Measurements from ENCODE around the gene RAB3A. TPM values are rescaled to one million over a fixed set of nuclear protein-coding genes. Genes with fewer than 3 reads are reported as not detected.

RAB3A gene
- total and polyA plus RNA-seq, 9 of the 15 experiments (the other 6 are each of a cell fraction or from before 2014, with no cell fraction given) = 0.17 to 5.1 (median 0.90) TPM; not detected in 1

GRCh38 chr19:18204394-18205199 is 755 bp upstream of the RAB3A start (continued):
- no peak for TF ChIP-seq ESRRB (CRISPR knock-in tag; IDR thresholded peaks at IDR 0.05; ENCODE audit: borderline replicate concordance)
- TF ChIP-seq CBX2 (IDR thresholded peaks at IDR 0.05; ENCODE audit: insufficient read depth, low read length, poor library complexity, severe bottlenecking) = no peak
- TF ChIP-seq ZFP36 (IDR thresholded peaks at IDR 0.05; ENCODE audit: low read depth, low read length, partially characterized antibody) = no peak
- TF ChIP-seq ERF (CRISPR knock-in tag; IDR thresholded peaks at IDR 0.05) = no peak
- TF ChIP-seq PHF8 (IDR thresholded peaks at IDR 0.05; ENCODE audit: borderline replicate concordance, low read length) = peak; percentile 40; the same call in 1 of the 2 replicates
- no peak for TF ChIP-seq CBFB (CRISPR knock-in tag; IDR thresholded peaks at IDR 0.05)
- TF ChIP-seq OTX1 (CRISPR knock-in tag; IDR thresholded peaks at IDR 0.05) = no peak
- 0 out of 2 replicates have a peak, but pooled peaks have one; percentile 60 for TF ChIP-seq SMAD3 (CRISPR knock-in tag; conservative IDR thresholded peaks at IDR 0.05)
- no peak for TF ChIP-seq SIRT6 (IDR thresholded peaks at IDR 0.05; ENCODE audit: low read depth, low read length)
- TF ChIP-seq CSDE1 (IDR thresholded peaks at IDR 0.05) = no peak
- TF ChIP-seq PRMT5 (CRISPR knock-in tag; IDR thresholded peaks at IDR 0.05) = no peak
- TF ChIP-seq ZNF174 (CRISPR knock-in tag; IDR thresholded peaks at IDR 0.05) = no peak
- no peak for TF ChIP-seq TAF15 (IDR thresholded peaks at IDR 0.05; ENCODE audit: low read depth, low read length)
- TF ChIP-seq MEF2A (IDR thresholded peaks at IDR 0.05; ENCODE audit: control insufficient read depth, low read depth, low read length) = no peak
- 0 out of 2 replicates have a peak, but pooled peaks have one; percentile 20 for TF ChIP-seq CREB3L1 (IDR thresholded peaks at IDR 0.05; ENCODE audit: borderline replicate concordance, low read depth)
- no peak for TF ChIP-seq CHD2 (IDR thresholded peaks at IDR 0.05; ENCODE audit: low read depth, low read length)
- TF ChIP-seq TFAP4 (CRISPR knock-in tag; IDR thresholded peaks at IDR 0.05; ENCODE audit: borderline replicate concordance) = no peak
- TF ChIP-seq SETDB1 (IDR thresholded peaks at IDR 0.05; ENCODE audit: low read length) = no peak
- TF ChIP-seq FOXP1 (CRISPR knock-in tag; IDR thresholded peaks at IDR 0.05) = no peak
- no peak for TF ChIP-seq GABPB2 (CRISPR knock-in tag; conservative IDR thresholded peaks at IDR 0.05)
- peak in 1 of 2 experiments; percentile 21; a peak in 1 of 4 replicates for TF ChIP-seq KDM1A (IDR thresholded peaks at IDR 0.05)
- TF ChIP-seq ZFPM2 (CRISPR knock-in tag; IDR thresholded peaks at IDR 0.05) = no peak
- no peak for TF ChIP-seq ZNF140 (CRISPR knock-in tag; IDR thresholded peaks at IDR 0.05)
- TF ChIP-seq HINFP (tag; conservative IDR thresholded peaks at IDR 0.05; ENCODE audit: low read depth) = no peak
